ENCODE results near the gene RUVBL2.

Gene RUVBL2

DNA sequence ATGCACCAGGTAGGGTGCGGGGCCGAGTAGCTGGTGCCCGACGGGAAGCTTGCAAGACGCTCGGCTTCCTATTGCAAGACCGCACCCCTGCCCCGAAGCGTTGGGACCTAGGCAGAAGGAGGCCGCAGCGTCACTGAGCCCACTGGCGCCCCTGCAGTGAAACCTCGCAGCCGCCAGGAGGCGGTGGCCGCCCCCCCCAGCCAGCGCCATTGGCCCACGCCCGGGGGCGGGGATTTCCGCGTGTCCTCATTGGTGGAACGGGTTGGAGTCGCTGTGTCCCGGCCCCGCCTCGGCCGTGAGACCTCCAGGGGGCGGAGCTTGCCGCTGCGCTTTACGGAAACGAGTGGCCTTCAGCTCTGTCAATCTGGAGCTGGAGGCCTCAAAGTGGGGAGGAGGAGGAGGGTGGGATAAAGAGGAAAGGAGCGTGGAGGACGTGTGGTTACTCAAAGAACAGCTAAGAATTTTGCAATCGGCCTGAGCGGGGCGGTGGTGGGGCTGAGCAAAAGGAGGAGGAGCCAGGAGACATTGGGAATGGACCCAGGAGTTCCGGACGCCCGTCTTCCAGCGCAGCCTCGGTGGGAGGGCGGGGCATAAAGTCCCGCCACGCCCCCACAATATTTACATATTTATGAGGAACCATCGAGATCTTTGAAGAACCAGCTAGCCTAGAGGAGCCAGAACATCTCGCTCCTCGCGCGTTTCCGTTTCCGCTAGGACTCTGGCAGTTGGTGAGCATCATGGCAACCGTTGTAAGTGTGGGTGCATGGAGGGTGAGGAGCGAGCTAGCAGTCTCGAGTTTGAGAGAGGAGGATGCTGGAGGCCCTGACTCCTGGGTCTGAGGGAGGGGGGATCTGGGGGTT lies at the start of gene RUVBL2, which contains the start of gene GYS1:
Gene RUVBL2, plus strand, starts transcription at position 713 of the 860 bp plus-strand sequence. Its CDS starts 25 bp downstream, at position 738.
Gene GYS1, minus strand, starts transcription at position 135 of the 860 bp plus-strand sequence. CDS start 197 bp downstream, outside the sequence.
- peak; percentile 99 for DNase-seq (ENCODE audit: low spot score)

DNA sequence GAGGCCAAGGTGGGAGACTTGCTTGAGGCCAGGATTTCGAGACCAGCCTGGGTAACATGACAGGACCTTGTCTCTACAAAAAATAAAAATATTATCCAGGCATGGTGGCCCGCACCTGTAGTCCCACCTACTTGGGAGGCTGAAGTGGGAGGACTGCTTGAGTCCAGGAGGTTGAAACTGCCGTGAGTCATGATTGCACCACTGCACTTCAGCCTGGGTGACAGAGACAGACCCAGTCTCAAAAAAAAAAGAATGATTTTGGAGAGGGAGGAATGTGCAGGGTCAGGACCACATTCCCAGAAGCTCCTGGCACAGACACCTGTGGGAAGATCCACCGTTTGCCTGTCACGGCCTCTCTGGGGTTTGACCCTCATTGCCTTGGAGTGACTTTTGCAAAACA lies 48.3 kb upstream of the RUVBL2 start:
- no peak for DNase-seq (ENCODE audit: low spot score)

DNA sequence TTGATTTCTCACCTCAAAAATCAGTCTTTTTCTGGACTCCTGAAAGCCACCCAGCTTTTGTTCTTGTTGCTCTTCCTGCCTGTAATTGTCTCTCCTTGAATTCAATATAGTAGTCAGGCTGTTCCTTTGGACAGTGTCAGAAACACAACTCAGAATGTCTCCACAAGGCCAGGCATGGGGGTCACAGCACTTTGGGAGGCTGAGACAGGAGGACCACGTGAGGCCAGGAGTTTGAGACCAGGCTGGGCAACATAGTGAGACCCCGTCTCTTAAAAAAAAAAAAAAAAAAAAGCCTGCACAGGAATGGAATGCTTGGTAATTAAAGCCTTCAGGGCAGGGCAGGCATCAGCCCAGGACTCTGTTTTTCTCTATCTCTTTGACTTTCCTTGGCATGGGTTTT lies 47.9 kb upstream of the RUVBL2 start:
- no peak for DNase-seq (ENCODE audit: low spot score)

DNA sequence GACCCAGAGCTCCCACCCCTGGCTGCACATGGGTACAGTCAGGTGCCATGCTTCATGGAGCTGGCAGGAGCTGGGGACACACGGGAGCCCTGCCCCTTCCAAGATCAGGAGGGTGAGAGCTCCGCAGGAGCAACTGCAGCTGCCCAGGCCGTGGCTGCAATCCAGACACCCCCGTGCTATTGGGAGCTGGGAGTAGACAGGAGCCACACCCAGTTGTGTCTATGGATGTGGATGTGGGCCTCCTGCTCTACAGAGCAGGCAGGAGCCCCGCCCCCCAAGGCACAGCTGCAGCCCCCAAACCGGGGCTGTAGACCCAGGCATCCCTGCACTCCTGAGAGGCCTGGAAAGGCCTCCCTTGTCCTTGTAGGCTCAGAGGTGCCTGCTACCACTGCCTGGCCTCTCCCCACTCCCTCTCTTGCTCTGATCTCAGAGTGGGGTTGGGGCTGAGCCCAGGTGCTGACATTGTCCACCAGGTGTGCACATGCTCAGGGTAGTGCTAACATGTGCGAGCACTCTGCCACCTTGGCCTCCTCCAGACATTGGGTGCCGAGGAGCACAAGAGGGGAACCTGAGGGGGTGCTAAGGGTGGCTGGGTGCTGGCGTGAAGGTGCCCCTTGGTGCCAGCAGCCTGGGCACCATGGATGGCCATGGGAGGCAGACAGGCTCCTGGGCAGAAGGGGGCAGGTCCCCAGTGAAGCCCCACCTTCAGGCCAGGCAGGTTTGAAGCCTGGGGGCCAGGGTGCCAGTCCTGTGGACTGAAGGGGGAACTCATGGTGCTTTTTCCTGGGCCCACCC lies 47.0 kb upstream of the RUVBL2 start:
- no peak for DNase-seq (ENCODE audit: low spot score)

DNA sequence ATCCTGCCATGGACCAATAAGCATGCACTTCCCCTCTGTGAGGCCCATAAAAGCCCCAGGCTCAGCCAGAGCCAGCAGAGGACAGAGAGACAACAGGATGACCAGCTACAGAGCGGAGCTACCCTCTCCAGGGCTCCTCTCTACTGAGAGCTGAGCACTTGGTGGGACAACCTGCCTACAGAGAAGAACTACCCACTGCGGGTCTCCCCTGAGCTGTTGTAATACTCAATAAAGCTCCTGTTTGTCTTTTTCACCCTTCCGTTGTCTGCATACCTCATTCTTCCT lies 46.5 kb upstream of the RUVBL2 start:
- no peak for DNase-seq (ENCODE audit: low spot score)

DNA sequence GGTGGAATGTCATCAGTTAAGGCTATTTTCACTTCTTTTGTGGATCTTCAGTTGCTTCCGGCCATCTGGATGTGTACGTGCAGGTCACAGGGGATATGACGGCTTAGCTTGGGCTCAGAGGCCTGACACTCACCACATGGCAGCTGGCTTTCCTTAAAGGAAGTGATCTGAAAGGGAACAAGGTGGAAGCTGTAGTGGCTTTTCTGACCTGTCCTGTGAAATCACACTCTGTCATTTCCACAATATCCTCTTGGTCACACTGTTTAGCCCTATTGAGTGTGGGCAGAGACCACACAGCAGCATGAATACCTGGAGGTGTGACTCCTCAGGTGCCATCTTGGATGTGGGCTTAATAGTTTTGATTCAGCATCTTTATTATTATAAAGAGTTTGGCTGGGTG lies 43.5 kb upstream of the RUVBL2 start:
- DNase-seq (ENCODE audit: low spot score) = no peak

DNA sequence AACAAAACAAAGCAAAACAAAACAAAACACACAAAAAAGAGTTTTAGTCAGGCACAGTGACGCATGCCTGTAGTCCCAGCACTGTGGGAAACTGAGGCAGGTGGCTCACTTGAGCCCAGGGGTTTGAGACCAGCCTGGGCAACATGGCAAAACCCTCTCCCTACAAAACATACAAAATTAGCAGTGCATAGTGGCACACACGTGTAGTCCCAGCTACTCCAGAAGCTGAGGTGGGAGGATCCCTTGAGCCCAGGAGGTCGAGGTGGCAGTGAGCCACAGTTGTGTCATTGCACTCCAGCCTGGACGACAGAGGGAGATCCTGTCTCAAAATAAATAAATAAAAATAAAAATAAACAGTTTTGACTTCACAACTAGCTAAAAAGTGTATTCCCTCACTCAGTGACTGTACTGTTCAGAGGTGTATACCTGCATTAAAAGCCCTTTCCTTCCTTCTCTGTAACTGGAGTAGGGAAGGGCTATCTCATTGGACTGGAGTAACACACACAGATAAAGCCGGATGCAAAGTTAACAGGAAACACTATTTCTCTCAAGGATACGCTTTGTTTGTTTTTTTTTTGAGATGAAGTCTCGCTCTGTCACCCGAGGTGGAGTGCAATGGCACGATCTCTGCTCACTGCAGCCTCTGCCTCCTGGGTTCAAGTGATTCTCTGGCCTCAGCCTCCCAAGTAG lies 42.7 kb upstream of the RUVBL2 start:
- no peak for DNase-seq (ENCODE audit: low spot score)

DNA sequence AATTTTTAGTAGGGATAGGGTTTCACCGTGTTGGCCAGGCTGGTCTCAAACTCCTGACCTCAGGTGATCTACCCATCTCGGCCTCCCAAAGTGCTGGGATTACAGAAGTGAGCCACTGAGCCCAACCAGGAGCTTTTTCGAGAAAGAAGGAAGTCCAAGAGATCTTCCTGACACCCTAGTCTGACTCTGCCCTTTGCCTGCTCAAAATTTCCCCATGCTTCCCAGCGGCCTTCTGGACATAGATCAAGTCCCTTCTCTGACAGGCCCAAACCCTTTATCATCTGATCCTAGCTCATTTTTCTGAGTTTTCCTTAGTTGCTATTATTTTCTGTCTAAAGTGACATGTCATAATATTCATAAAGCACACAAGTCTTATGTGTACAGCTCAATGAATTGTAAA lies 40.5 kb upstream of the RUVBL2 start:
- no peak for DNase-seq (ENCODE audit: low spot score)

DNA sequence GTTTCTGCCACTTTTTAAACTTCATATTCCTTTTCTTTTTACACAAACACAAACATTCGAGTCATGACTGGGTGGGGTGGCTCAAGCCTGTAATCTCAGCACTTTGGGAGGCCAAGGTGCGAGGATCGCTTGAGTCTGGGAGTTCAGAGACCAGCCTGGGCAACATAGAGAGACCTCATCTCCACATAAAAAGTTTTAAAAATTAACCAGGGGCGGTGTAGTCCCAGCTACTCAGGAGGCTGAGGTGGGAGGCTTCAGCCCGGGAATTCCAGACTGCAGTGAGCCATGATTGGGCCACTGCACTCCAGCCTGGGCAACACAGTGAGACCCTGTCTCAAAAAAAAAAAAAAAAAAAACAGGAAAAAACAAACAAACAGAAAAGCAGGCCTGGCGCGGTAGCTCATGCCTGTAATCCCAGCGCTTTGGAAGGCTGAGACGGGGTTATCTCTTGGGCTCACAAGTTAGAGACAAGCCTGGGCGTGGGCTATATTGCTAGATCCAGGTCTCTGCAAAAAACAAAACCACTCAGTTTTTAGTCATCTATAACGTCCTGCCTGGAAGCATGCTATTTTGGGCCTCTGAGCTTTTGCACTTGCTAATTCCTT lies 39.6 kb upstream of the RUVBL2 start:
- no peak for DNase-seq (ENCODE audit: low spot score)

DNA sequence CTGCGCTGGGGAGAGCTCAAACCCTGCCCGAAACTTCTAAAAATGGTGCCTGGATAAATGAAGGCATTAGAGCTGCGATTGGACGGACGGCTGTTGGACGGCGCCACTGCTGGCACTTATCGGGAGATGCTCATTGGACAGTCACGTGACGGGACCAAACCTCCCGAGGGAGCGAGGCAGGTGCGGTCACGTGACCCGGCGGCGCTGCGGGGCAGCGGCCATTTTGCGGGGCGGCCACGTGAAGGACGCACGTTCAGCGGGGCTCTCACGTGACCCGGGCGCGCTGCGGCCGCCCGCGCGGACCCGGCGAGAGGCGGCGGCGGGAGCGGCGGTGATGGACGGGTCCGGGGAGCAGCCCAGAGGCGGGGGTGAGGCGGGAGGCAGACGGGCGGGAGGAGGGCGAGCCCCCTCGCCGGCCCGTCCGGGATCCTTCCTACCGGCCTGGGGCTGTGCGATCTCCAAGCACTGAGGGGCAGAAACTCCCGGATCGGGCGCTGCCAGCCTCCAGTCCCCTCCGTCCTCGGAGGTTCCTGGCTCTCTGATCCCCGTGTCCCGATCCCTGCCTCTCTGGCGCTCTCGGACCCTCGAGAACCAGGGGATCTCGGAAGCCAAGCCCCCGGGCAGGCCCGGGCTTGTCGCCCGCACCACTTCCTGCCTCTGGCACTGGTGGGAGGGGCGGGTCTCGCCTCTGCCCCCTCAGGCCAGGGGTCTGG lies 38.9 kb upstream of the RUVBL2 start, which contains the start of gene BAX:
Gene BAX, plus strand, starts transcription at position 281 of the 713 bp plus-strand sequence. Its CDS starts 54 bp downstream, at position 335.
- peak; percentile 93 for DNase-seq (ENCODE audit: low spot score)

DNA sequence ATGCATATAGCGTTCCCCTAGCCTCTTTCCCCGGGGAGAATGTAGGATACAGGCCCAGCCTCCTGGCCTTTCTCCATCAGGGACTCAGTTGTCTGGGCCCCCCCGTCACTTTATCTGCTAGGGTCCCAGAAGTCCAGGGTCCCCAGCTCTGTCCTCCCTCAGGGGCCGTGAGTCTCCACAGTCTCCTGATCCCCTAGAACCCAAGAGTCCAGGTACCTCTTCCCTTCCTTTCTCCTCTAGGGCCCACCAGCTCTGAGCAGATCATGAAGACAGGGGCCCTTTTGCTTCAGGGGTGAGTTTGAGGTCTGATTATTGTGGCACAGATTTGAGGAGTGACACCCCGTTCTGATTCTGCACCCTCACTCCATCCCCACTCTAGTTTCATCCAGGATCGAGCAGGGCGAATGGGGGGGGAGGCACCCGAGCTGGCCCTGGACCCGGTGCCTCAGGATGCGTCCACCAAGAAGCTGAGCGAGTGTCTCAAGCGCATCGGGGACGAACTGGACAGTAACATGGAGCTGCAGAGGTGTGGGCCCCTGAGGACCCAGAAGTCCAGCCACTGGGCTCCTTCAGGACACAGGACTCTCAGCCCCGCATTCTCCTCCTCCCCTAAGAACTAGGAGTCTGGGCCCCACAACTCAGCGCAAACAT lies 38.3 kb upstream of the RUVBL2 start:
- no peak for DNase-seq (ENCODE audit: low spot score)

DNA sequence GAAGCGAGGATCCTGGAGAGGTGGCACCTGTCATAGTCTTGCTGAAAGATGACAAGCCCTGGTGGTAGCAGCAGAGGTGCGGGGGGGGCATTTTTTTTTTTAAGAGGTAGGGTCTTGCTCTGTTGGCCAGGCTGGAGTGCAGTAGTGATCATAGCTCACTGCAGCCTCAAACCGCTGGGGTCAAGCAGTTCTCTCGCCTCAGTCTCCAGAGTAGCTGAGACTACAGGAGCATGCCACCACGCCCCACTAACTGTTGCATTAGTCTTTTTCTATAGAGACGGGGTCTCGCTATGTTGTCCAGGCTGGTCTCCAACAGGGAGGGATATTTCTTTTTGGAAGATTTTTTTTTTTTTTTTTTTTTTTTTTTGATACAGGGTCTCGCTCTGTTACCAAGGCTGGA lies 35.7 kb upstream of the RUVBL2 start:
- DNase-seq (ENCODE audit: low spot score) = no peak

DNA sequence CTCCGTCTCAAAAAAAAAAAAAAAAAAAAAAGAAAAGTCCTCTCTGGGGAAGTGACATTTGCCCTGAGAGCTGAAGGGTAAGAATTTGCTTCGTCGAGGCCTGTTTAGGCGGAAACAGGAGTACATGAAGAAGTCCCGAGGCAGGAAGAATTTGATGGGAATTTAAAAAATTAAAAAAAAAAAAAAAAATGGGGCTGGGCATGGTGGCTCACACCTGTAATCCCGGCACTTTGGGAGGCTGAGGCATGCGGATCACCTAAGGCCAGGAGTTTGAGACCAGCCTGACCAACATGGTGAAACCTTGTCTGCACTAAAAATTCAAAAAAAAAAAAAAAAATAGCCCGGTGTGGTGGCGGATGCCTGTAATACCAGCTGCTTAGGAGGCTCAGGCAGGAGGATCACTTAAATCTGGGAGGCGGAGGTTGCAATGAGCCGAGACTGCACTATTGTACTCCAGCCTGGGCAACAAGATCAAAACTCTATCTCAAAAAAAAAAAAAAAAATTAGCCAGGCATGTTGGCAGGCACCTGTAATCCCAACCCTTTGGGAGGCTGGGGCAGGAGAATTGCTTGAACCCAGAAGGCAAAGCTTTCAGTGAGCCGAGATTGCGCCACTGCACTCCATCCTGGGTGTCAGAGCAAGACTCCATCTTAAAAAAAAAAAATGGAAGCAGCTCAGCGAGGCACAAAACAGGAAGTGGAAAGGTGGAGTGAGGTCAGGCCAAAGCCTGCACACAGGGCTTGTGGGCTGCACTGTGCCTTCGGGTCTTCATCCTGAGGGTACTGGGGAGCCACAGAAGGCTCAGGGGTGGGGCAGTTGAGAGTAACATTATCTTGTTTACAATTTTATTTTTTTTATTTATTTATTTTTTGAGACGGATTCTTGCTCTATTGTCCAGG lies 34.1 kb upstream of the RUVBL2 start:
- DNase-seq (ENCODE audit: low spot score) = no peak

DNA sequence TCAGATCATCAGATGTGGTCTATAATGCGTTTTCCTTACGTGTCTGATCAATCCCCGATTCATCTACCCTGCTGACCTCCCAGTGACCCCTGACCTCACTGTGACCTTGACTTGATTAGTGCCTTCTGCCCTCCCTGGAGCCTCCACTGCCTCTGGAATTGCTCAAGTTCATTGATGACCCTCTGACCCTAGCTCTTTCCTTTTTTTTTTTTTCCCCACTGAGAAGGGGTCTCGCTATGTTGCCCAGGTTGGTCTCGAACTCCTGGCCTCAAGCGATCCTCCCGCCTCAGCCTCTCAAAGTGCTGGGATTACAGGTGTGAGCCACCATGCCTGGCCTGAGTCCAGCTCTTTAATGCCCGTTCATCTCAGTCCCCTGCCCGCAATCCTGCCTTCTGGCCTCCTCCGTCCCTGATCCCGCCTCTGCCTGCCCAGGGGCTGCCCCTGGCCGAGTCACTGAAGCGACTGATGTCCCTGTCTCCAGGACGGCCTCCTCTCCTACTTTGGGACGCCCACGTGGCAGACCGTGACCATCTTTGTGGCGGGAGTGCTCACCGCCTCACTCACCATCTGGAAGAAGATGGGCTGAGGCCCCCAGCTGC lies 32.5 kb upstream of the RUVBL2 start:
- DNase-seq (ENCODE audit: low spot score) = no peak

DNA sequence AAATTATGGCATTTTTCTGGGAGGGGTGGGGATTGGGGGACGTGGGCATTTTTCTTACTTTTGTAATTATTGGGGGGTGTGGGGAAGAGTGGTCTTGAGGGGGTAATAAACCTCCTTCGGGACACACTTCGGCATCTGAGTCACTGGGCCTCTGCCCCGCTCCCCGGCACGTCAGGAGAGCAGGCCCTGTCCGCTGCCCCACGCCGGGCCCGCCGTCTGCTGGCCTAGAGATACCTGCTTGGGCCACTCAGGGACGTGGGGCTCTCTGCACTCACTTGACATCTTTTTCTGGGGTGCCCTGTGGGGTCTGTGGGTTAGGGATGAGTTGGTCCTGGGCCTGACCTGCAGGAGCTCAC lies 32.0 kb upstream of the RUVBL2 start:
- no peak for DNase-seq (ENCODE audit: low spot score)

DNA sequence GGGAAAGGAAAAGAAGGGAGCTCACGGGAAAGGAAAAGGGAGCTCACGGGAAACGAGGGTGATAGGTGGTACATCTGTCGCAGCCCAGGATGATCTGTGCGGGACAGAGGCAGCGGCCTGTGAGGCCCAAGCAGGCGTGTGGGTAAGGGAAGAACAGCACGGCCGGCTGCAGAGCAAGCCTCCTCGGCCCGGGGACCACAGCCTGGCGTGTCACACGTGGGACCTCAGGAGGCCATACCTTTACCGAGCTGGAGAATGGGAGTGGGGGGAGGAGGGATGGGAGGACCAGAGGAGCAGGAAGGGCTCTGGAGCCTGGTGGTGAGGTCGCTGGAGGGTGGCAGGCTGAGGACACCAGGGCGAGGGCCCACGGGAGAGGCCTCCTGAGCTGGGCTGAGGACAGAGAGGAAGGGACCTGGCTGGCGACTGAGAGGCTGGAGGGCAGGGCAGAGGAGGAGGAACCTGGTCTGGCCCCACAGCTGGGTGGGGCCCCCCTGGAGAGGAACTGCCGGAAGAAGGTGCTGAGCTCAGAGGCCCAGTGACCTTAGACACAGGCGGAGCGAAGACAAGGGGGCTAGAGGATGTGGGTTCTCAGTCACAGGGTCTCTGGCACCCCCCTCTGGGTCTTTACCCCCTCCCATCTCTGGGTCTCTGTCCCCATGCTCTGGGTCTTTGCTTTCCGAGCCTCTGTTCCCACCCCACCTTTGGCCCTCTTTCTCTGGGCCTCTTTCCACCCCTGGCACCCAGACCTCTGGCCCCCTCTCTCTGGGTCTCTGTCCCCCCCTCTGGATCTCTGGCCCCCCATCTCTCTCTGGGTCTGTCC lies 31.4 kb upstream of the RUVBL2 start:
- DNase-seq (ENCODE audit: low spot score) = peak; percentile 75

DNA sequence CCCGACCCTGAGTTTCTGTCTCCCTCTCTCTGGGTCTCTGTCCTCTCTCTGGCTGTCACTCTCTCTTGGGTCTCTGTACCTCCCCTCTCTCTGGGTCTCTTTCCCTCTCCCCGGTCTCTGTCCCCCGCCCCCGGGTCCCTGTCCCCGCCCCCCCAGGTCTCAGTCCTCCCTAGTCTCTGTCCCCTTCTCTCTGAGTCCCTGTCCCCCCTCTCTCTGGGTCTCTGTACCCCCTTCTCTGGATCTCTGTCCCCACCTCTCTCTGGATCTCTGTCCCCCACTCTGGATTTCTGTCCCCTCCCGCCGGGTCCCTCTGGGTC lies 30.9 kb upstream of the RUVBL2 start:
- no peak for DNase-seq (ENCODE audit: low spot score)

DNA sequence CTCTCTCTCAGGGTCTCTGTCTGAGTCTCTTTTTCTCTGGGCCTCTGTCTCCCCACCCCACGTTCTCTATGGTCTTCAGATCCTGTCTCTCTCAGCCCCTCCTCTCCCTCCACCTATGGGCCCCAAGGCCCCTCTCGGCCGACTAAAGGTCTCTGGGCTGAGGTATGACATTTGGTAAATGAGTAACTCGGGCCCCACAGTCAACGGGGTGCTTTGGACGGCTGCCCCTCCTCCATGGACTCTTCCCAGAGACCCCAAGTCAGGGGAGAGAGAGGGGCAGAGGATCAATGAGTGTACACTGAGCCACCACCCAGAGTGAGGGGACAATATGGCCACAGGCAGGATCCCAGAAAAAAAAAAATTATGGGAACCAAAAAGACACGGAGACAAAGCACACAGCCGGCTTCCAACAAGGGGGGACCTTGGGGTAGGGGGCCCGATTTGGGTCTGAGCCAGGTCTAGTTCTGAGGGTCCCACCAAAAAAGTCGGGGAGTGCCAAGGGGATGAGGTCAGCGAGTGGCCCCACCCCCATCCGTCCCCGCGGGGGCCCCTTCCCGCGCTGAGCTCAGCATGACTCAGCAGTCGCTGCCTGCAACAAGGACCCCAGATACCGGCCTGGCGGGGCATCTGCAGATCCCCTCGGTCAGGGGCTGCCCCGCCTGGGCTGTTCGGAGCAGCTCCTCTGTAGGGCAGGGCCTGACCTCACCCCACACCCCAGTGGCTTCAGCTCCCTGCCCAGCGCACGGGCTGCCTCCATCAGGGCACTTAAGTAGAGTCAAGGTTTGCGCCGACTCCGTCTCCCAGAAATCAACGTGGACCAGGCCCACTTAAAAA lies 30.1 kb upstream of the RUVBL2 start:
- peak; percentile 31 for DNase-seq (ENCODE audit: low spot score)
